ENCODE data around the gene ENTR1.

Gene ENTR1

GRCh38 chr9:136444102-136444501 is 33.7 kb upstream of the ENTR1 start:
- DNase-seq (ENCODE audit: low read depth): no peak
- no peak overlapping the region for H3K4me3 ChIP-seq (ENCODE audit: low read depth, low read length)

GRCh38 chr9:136443687-136444086 is 33.3 kb upstream of the ENTR1 start:
- H3K4me3 ChIP-seq (ENCODE audit: low read depth, low read length): no peak overlapping the region
- no peak for DNase-seq (ENCODE audit: low read depth)
- TF ChIP-seq CTCF (IDR thresholded peaks at IDR 0.05; ENCODE audit: low read depth, low read length, missing control alignments): no peak

More at GRCh38 chr9:136444102-136444501, 33.7 kb upstream of the ENTR1 start:
- no peak for TF ChIP-seq CTCF (IDR thresholded peaks at IDR 0.05; ENCODE audit: low read depth, low read length, missing control alignments)

GRCh38 chr9:136443087-136443486 is 32.7 kb upstream of the ENTR1 start:
- DNase-seq (ENCODE audit: low read depth): no peak

GRCh38 chr9:136442265-136442664 is 31.9 kb upstream of the ENTR1 start:
- TF ChIP-seq CTCF (IDR thresholded peaks at IDR 0.05; ENCODE audit: low read depth, low read length, missing control alignments): no peak
- DNase-seq (ENCODE audit: low read depth): no peak
- H3K4me3 ChIP-seq (ENCODE audit: low read depth, low read length): no peak overlapping the region

More at GRCh38 chr9:136443087-136443486, 32.7 kb upstream of the ENTR1 start:
- H3K4me3 ChIP-seq (ENCODE audit: low read depth, low read length): no peak overlapping the region
- TF ChIP-seq CTCF (IDR thresholded peaks at IDR 0.05; ENCODE audit: low read depth, low read length, missing control alignments): no peak

GRCh38 chr9:136441681-136442245 is 31.3 kb upstream of the ENTR1 start:
- H3K4me3 ChIP-seq (ENCODE audit: low read depth, low read length): no peak overlapping the region
- no peak for DNase-seq (ENCODE audit: low read depth)
- TF ChIP-seq CTCF (IDR thresholded peaks at IDR 0.05; ENCODE audit: low read depth, low read length, missing control alignments): no peak

GRCh38 chr9:136441191-136441680 is 30.8 kb upstream of the ENTR1 start:
- no peak for DNase-seq (ENCODE audit: low read depth)
- TF ChIP-seq CTCF (IDR thresholded peaks at IDR 0.05; ENCODE audit: low read depth, low read length, missing control alignments): no peak
- H3K4me3 ChIP-seq (ENCODE audit: low read depth, low read length): no peak overlapping the region

Data from GM12864 (cell line).